HPDE6-E6E7 (cell line): ENCODE measurements around the gene SYT11.
"Not testable (repeated sequence)": the region's sequence is repeated elsewhere in the genome, so short reads cannot be mapped to it uniquely, and the experiment has no call there.

Experiments
- DNase-seq: peaks from one replicate; pipeline ENCODE4 v3.0.0; 2011; ENCODE audit warnings: missing footprints; ENCODE audit errors: extremely low spot score

SYT11 gene

DNA sequence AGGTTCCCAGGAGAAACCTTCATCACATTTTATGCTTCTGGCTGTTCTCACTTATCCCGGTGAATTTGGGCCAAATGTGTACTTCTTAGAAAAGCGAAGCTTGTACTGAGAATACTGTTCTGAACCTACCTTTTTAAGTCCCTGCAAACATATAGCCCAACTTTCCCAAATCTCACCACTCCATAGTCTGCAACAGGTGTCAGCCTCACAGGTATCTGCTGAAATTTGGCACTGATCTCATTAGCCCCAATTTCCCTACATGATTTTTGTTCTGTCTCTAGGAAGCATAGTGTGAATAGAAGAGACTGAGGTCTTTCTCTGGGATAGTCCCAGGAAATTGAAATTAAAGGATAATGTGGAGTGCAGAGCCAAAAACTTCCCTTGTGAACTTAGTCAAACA, 40.3 kb downstream of the SYT11 start:
- no peak for DNase-seq

DNA sequence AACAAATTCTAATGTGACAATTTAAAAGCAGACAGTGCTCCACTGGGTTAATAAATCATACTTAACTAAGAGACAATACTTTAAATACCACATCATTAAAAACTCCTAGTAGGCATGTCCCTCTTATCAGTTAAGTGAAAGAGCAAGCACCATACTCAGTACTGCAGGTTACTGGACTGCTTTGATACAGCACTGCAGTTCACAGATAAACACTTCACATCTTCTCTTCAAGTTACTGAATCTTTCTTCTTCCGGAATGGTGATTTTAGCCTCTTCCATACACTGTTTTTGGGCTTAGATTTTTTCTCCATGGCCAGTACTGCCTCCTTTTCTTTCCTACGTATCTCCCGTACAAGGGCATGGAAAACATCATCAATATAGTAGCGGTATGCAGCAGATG, 40.8 kb downstream of the SYT11 start:
- DNase-seq = no peak

- DNase-seq = no peak
Measured at GRCh38 chr1:155904261-155904660, 44.9 kb downstream of the SYT11 start.

GRCh38 chr1:155909894-155910293, 50.5 kb downstream of the SYT11 start:
- no peak for DNase-seq

DNA sequence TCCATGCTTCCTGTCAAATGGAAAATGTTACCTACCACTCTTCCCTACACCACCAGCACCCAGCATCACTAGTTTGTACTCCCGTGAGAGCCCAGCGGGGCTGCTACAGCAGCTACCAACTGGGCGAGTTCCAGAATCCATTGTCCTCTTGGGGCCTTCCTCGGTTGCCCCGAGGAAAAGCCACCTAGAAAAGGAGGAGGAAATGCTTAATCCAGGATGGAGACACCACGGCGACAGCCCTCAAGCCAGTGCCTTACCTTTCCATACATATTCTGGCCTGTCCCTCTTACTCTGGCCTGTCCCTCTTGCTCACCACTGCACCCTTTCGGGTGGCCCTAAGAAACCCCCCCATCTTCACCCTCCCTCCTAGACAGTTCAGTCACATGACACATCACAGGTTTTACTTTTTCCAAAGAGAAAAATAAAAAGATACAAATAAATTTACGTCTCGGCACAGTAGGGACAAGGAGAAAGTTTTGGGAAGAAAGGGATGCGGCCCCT, 51.3 kb downstream of the SYT11 start:
- DNase-seq = no peak

DNA sequence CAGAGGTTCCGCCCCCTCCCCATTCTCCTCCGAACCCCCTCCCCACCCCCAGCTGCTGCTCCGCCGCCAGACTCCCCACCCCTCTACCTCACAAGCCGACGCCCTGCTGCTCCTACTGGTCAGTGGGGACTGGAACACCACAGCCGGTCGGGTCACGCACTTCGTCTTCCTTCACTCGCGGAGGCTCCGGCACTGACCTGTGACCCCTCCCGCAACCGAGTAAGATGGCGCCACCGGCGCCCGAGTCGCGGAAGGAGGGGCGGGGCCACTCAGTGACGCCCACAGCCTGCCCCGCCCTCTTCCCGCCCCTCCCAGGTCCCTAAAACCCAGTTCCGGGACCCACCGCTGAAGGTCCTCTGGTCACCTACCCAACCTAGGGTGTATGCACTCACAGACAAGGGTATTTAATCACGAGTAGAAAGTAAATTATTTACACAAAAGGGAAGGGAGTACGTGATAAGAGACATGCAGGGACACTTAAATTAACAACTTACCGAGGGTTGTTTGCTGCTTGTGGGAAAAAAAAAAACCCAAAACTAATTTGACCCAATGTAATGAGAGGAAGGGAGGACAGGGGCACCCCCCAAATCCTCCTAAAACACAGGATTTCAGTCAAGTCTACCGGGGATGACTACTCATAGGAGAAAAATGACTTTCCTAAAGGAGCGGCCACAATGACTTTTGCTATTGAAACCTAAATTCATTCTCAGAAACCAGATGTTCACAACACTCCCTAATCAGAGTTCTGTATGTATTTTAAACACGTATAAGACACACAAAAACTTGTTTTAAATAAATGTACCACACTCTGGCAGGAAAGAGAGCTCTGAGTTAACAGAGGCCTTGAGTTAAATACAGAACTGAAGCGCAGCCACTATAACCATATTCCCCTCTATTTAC, 52.0 kb downstream of the SYT11 start, which contains the start of gene RIT1:
Gene RIT1, minus strand, starts transcription at position 194 of the 900 bp plus-strand sequence. CDS start 588 bp downstream, outside the sequence.
- peak; percentile 74 for DNase-seq

DNA sequence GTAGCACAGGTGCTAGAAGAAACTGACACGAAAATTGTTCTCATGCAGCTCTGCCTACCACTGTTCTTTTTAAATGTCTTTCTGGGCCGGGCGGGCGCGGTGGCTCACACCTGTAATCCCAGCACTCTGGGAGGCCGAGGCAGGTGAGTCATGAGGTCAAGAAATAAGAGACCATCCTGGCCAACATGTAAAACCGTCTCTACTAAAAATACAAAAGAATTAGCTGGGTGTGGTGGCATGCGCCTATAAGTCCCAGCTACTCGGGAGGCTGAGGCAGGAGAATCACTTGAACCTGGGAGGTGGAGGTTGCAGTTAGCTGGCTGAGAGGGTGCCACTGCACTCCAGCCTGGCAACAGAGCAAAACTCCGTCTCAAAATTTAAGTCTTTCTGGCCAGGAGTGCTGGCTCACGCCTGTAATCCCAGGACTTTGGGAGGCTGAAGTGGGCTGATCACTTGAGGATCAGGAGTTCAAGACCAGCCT, 52.7 kb downstream of the SYT11 start:
- no peak for DNase-seq

DNA sequence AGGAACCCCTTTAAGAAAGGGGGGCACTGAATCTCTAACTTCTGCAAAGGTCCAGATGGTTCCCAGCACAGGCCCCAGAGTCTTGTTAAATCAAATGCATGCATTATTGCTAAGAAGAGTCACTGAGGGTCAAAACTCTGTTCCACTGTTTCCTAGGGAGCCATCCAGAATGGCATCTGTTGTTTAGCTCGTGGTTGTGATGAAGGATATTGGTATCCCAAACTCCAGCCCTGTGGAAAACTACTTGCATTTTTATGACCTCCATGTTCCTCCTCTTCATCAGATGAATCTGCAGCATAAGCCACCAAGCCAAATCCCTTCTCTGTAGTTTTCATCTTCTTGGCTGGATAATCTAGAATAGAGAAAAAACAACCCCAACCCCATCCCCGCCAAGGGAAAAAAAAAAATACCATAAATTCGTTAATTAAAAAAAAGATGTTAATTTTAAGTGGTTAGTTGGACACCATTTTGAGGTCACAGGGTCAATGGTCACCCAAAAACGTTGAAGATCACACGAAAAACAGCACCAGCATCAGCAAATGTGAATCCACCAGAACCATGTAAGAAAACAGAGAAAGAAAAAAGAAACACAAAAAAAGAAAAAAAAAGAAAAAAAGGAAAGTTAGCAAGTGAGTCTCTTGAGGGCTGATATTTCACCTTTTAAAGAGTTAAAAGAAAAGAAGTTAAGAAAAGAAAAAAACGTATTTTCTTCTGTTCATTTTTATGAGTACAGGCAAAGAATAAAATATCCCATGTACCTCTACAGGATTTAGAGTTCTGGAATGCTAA, 54.8 kb downstream of the SYT11 start:
- DNase-seq = no peak

- DNase-seq = no peak
Measured at GRCh38 chr1:155918660-155919059, 59.3 kb downstream of the SYT11 start.

GRCh38 chr1:155919801-155920200, 60.4 kb downstream of the SYT11 start:
- no peak for DNase-seq

- no peak for DNase-seq
Measured at GRCh38 chr1:155920717-155921116, 61.4 kb downstream of the SYT11 start.

DNA sequence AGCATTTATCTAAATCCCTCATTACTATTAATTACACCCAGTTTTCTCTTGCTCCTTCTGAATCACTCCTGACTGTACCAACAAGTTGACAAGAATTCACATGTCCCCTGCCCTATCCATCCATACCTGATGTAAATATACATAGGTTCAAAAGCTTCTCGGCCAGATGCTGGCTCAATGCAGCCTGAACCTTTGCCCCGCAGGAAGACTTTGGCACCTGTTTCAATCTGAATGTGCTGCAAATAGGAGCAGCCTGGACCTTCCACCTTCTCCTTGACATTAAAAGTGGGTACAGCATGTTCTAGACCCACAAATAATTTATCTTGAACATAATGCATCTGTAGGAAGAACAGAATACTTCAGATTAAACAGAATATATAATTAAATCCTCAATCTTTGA, 66.1 kb downstream of the SYT11 start:
- no peak for DNase-seq

GRCh38 chr1:155929057-155929456, 69.7 kb downstream of the SYT11 start:
- no peak for DNase-seq

GRCh38 chr1:155930725-155931124, 71.4 kb downstream of the SYT11 start:
- DNase-seq = not testable (repeated sequence)

DNA sequence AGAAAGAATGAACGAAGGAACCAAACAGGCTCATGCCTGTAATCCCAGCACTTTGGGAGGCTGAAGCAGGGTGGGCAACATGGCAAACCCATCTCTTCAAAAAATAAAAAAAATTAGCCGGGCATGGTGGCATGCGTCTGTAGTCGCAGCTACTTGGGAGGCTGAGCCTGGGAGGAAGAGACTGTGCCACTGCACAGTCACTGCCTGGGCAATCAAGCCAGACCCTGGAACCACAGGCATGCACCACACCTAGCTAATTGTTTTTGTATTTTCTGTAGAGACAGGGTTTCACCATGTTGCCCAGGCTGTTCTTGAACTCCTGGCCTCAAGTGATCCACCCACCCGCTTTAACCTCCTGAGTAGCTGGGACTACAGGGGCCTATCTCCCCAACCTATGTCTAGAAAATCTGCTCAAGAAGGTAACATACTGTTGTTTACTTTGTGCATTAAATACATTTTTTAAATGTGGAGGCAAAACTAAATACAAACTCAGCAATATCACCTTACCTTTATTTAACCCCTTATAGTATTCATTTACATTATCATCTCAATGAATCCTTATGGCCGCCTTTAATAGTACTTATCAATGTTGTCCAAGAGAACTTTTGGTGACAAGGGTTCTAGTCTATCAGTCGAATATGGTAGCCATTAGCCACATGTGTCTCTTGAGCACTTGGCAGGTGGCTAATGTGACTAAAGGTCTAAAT, 72.1 kb downstream of the SYT11 start:
- DNase-seq = no peak

DNA sequence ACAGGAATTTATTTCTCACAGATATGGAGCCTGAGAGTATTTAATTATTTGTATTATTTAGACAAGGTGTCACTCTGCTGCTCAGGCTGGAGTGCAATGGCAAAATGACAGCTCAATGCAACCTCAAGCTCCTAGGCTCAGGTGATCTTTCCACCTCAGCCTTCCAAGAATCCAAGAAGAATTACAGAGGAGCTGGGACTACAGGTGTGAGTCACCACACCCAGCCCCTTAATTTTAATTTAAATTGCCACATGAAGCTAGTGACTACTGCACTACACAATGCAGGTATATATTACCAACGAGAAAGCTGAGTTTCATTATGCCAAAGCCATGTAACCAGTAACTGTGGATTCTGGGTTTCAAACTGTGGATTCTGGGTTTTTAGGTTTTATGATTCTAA, 72.7 kb downstream of the SYT11 start:
- no peak for DNase-seq

- no peak for DNase-seq
Measured at GRCh38 chr1:155932487-155932886, 73.1 kb downstream of the SYT11 start.

DNA sequence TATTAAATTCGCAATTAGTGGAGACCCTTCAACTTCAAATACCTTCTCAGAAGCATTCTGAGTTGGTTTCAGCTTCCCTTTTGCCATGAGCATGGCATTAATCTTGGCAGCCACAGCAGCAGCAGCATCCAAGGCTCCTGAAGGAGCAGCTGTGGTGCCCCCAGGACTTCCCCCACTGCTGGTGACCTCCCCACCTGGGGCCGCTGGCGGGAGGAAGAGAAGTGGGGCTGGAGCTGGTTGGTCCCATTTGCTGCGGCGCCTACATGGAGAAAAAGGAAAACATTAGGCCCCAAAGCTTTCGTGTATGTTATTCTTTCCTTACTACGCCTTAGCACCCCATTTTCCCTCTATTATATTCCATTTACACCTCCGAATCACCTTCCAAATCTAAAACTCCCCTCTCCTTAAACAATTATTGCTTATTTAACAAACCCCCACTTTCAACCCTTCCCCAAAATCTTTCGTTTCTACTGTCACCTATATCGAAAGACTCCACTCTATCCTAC, 74.3 kb downstream of the SYT11 start:
- DNase-seq = no peak

GRCh38 chr1:155934097-155934935, 74.9 kb downstream of the SYT11 start, which contains the start of gene KHDC4:
KHDC4 (minus strand) TSS chr1:155934413; CDS start chr1:155934373, 40 bp downstream.
- peak; percentile 94 for DNase-seq
